GM11168 (cell line): ENCODE results near the gene MAST4.
"Not testable (repeated sequence)": the region's sequence is repeated elsewhere in the genome, so short reads cannot be mapped to it uniquely, and the experiment has no call there.

ENCODE experiments used
- in situ Hi-C: fragments of 300-500 bp; cut with MboI; formaldehyde crosslinking; loops from one replicate; pipeline ENCODE4 v1.12.0; 2022; ENCODE audit warnings: low sequenced_read_pairs; ENCODE audit not compliant: unreplicated experiment

MAST4 gene

GRCh38 chr5:67160272-67160671 lies 564.1 kb downstream of the MAST4 start:
- in situ Hi-C loops = loop anchor here (5.0 kb wide), 1 partner anchor 47 kb away; no protein-coding TSS in a partner anchor

- in situ Hi-C loops = loop anchor here (5.0 kb wide), 1 partner anchor 46 kb away; no protein-coding TSS in a partner anchor
These were observed 564.8 kb downstream of the MAST4 start for GRCh38 chr5:67160985-67161384.

- in situ Hi-C loops = loop anchor here (5.0 kb wide), 1 partner anchor 46 kb away; no protein-coding TSS in a partner anchor
These were observed 565.6 kb downstream of the MAST4 start for GRCh38 chr5:67161767-67162166.

- in situ Hi-C loops = loop anchor here (5.0 kb wide), 1 partner anchor 44 kb away; no protein-coding TSS in a partner anchor
These were observed 567.1 kb downstream of the MAST4 start for GRCh38 chr5:67163231-67163756.

- in situ Hi-C loops = loop anchor here (5.0 kb wide), 1 partner anchor 43 kb away; no protein-coding TSS in a partner anchor
These were observed 567.8 kb downstream of the MAST4 start for GRCh38 chr5:67163863-67164595.

GRCh38 chr5:67164856-67165525 lies 568.8 kb downstream of the MAST4 start:
- in situ Hi-C loops = loop anchor here (5.0 kb wide), 1 partner anchor 42 kb away; no protein-coding TSS in a partner anchor

GRCh38 chr5:67165526-67166459 lies 569.6 kb downstream of the MAST4 start:
- in situ Hi-C loops = no loop called here

GRCh38 chr5:67166460-67167285 lies 570.5 kb downstream of the MAST4 start:
- in situ Hi-C loops = no loop called here

GRCh38 chr5:67168069-67168468 lies 571.9 kb downstream of the MAST4 start:
- in situ Hi-C loops = no loop called here

GRCh38 chr5:67170767-67171166 lies 574.6 kb downstream of the MAST4 start:
- in situ Hi-C loops = no loop called here

GRCh38 chr5:67173351-67173750 lies 577.2 kb downstream of the MAST4 start:
- in situ Hi-C loops = not testable (repeated sequence)

GRCh38 chr5:67173959-67174358 lies 577.8 kb downstream of the MAST4 start:
- in situ Hi-C loops = no loop called here

- in situ Hi-C loops = no loop called here
These were observed 580.7 kb downstream of the MAST4 start for GRCh38 chr5:67176936-67177335.

GRCh38 chr5:67178085-67178484 lies 581.9 kb downstream of the MAST4 start:
- in situ Hi-C loops = no loop called here

- in situ Hi-C loops = no loop called here
These were observed 582.8 kb downstream of the MAST4 start for GRCh38 chr5:67178966-67179365.

- in situ Hi-C loops = no loop called here
These were observed 583.6 kb downstream of the MAST4 start for GRCh38 chr5:67179697-67180361.

- in situ Hi-C loops = no loop called here
These were observed 585.5 kb downstream of the MAST4 start for GRCh38 chr5:67181648-67182221.

GRCh38 chr5:67182301-67182790 lies 586.2 kb downstream of the MAST4 start:
- in situ Hi-C loops = no loop called here
